GM21717 (cell line): ENCODE data around the gene UCHL3.

Experiments used
- ATAC-seq: cut with Tn5 transposase; IDR thresholded peaks from one replicate; pipeline ENCODE4 v1.9.1; 2021; ENCODE audit warnings: mild to moderate bottlenecking, moderate library complexity; ENCODE audit not compliant: unreplicated experiment

Gene UCHL3

GRCh38 chr13:75620020-75620419, 70.4 kb downstream of the UCHL3 start:
- no peak for ATAC-seq

GRCh38 chr13:75621147-75621546, 71.6 kb downstream of the UCHL3 start:
- ATAC-seq = no peak

- no peak for ATAC-seq
Measured at GRCh38 chr13:75628801-75629200, 79.2 kb downstream of the UCHL3 start.

GRCh38 chr13:75633285-75633684, 83.7 kb downstream of the UCHL3 start:
- ATAC-seq = no peak

DNA sequence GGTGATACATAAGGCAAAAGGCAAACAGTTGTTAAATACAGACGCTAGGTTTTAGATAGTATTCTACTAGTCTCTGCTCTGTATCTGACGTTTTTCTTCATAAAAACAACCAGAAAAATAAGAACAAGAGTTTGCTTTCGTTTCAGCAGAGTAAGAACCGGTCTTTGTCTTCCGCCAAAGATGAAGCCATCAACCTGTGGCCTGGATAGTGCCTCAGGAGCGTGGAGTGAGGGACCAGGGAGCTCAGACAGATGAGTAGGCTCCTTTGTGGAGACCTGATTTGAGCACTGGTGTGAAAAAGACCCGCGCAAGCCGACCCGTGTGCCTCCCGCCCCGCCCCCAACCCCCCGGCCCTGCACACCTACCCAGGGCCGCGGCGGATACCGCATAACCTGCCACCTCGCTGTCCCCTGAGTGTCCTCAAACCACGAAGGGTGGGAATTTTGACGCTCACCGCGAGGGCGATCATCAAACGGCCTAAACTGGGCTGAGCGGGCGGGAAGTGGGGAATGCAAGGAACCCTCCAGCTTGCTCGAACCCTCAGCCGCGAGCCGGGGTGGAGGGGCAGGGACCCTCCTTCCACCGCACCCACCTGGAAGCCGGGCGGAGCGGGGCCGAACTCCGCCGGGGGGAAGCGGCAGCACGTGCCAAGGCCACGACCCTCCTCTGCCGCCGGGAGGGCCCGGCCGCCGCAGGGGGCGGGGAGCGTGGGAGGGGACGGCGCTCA, 85.7 kb downstream of the UCHL3 start:
- ATAC-seq = no peak

- peak; percentile 73 for ATAC-seq
Measured at GRCh38 chr13:75635828-75636435, 86.3 kb downstream of the UCHL3 start, which contains the start of gene LMO7. LMO7 (plus strand) TSS chr13:75636330; CDS start chr13:75636658, 328 bp downstream.

DNA sequence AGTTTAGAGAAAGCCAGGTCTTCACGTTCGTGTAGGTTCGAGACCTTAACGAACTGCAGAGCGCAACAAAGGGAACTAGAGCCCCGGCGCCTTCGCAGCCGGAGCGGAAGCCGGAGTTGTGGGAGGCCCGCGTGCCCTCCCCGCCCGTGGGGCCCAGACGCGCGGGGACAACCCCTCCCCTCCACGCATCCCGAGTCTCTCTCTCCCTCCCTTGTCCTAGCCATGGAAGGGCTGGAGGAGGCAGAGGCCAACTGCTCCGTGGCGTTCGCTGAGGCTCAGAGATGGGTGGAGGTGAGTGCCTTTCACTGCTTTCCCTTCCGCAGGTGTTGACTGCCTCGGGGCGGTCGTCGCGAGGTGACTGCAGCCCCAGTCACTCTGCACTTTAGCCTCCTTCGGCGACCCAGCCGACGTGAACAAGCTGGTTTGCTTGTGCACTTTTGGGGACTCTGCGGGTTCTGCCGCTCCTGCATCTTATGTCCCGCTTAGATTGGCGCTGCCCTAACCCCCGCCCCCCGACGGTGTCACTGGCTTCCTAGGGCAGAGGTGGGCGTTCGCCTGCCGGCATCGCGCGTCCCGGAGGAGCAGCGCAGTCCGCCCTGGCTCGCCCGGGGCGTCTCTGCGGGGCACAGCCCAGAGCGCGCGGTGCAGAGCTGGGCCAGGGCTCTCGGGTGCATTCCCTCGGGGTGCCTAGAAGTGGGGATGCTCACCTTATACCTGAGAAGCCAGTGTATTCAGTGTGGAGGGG, 87.0 kb downstream of the UCHL3 start:
- peak; percentile 56 for ATAC-seq

DNA sequence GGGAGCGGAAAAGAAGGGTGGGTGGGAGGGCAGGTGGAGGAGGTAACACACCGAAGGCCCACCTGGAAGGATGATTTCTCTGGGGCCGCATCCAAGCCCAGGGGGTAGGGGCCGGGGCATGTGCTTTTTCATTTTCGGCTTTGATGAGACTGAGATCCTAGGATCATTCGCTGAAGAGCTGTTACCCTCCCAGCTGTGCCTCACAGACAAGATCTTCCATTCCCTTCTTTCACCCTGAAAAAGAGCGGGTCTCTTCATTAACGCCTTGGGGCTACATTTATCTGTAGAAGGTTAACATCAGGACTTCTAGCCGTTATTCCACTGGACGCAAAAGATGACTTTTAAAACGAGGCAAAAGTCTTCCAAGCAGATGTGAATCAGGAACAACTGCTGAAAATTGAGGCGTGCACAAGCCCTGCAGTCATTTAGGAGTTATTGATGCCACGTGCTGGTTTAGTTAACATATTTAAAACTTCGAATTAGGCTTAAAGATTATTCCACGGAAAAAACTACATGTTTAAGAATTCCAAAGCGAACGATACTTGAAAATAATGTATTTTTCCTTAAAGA, 87.7 kb downstream of the UCHL3 start:
- ATAC-seq = peak; percentile 14

GRCh38 chr13:75639454-75639853, 89.9 kb downstream of the UCHL3 start:
- no peak for ATAC-seq

- ATAC-seq = no peak
Measured at GRCh38 chr13:75641026-75641425, 91.4 kb downstream of the UCHL3 start.

DNA sequence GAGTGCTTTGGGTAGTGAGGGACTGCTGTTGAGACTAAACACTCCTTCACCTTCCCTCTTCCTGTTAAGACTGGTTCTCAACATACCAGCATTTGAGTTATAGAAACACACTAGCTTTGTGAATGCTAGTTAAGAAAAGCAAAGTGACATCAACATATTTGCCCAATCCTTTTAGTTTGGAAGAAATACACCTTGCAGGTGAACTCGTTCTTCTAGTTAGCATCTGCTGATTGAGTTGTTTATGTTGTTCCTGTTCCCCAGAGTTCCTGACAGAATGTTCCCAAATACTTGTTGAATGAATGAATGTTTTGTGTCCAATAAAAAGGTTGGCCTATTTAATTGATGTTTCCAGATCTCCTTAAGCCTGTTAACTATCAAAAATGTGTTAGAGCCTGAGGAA, 93.6 kb downstream of the UCHL3 start:
- no peak for ATAC-seq

DNA sequence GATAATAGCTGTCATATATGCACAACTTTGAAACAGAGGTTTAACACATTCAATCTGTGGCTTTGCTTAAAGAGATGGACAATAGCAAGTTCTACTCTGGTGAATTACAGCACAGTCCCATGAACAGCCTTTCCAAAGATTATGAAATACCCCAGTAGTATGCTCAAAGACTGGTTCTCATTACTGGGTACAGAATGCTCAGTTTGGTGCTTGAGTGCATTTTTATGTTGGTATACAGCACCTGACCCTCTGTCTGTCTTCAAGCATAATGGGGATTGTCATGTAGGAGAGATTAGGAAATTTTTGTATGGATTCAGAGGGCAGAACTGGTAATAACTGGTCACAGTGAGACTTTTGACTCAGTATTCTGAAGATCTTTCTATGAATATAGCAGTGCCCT, 94.1 kb downstream of the UCHL3 start:
- ATAC-seq = no peak

- ATAC-seq = no peak
Measured at GRCh38 chr13:75645141-75645540, 95.5 kb downstream of the UCHL3 start.

- ATAC-seq = peak; percentile 79
Measured at GRCh38 chr13:75647126-75647784, 97.7 kb downstream of the UCHL3 start.

GRCh38 chr13:75648446-75648845, 98.9 kb downstream of the UCHL3 start:
- no peak for ATAC-seq

GRCh38 chr13:75651013-75651412, 101.4 kb downstream of the UCHL3 start:
- no peak for ATAC-seq

- no peak for ATAC-seq
Measured at GRCh38 chr13:75652726-75653125, 103.1 kb downstream of the UCHL3 start.
